Memory B cell (primary cell): Measurements from ENCODE around the gene BCAS3.

Experiments used
- ATAC-seq: fragments of 150-1000 bp; cut with Tn5 transposase; 2 replicates; pipeline ENCODE4 v1.10.0; 2021; ENCODE audit warnings: low read depth, mild to moderate bottlenecking, moderate library complexity
- DNase-seq, 2 donors: peaks; one replicate each; pipeline ENCODE4 v3.0.0; 2022; ENCODE audit warnings: low spot score in 2 of 2
- H3K27ac Mint-ChIP-seq: one replicate; pipeline ENCODE4 v1.8.0; 2022; ENCODE audit warnings: mild to moderate bottlenecking, moderate library complexity, mixed read lengths
- H3K27me3 Mint-ChIP-seq: one replicate; pipeline ENCODE4 v1.8.0; 2022; ENCODE audit warnings: mixed read lengths
- H3K36me3 Mint-ChIP-seq: one replicate; pipeline ENCODE4 v1.8.0; 2022; ENCODE audit warnings: mild to moderate bottlenecking, mixed read lengths
- H3K4me1 Mint-ChIP-seq: one replicate; pipeline ENCODE4 v1.8.0; 2022; ENCODE audit warnings: mixed read lengths
- H3K4me3 Mint-ChIP-seq: one replicate; pipeline ENCODE4 v1.8.0; 2022; ENCODE audit warnings: mild to moderate bottlenecking, moderate library complexity, mixed read lengths
- H3K9me3 Mint-ChIP-seq: one replicate; pipeline ENCODE4 v1.8.0; 2022; ENCODE audit warnings: mixed read lengths

BCAS3 gene

GRCh38 chr17:61394630-61395408 lies 717.2 kb downstream of the BCAS3 start:
- Mint-ChIP-seq H3K4me1 (peaks cover 4% of the 10 kb centered on the region), H3K27me3 (peaks cover 11% of the 10 kb centered on the region), H3K9me3 (no peaks in the 10 kb centered on the region), H3K36me3 (peaks cover 2% of the 10 kb centered on the region), H3K27ac (peak overlapping the region; percentile 64), H3K4me3 (no peak overlapping the region)
- DNase-seq (no peak), ATAC-seq (no peak)

- H3K4me1 Mint-ChIP-seq: peaks cover 4% of the 10 kb centered on the region
- H3K27me3 Mint-ChIP-seq: peaks cover 11% of the 10 kb centered on the region
- DNase-seq: no peak
- peak overlapping the region; percentile 64 for H3K27ac Mint-ChIP-seq
- H3K9me3 Mint-ChIP-seq: no peaks in the 10 kb centered on the region
- ATAC-seq: no peak
- no peak overlapping the region for H3K4me3 Mint-ChIP-seq
- peaks cover 2% of the 10 kb centered on the region for H3K36me3 Mint-ChIP-seq
Measured at GRCh38 chr17:61395409-61395982, 717.8 kb downstream of the BCAS3 start.

GRCh38 chr17:61395983-61396585 lies 718.4 kb downstream of the BCAS3 start:
- Mint-ChIP-seq H3K4me1 (peaks cover 6% of the 10 kb centered on the region), H3K4me3 (no peak overlapping the region), H3K27ac (no peak overlapping the region), H3K9me3 (no peaks in the 10 kb centered on the region), H3K36me3 (peaks cover 2% of the 10 kb centered on the region), H3K27me3 (peaks cover 11% of the 10 kb centered on the region)
- ATAC-seq: no peak
- no peak for DNase-seq

- Mint-ChIP-seq H3K4me1 (peaks cover 9% of the 10 kb centered on the region), H3K36me3 (peaks cover 2% of the 10 kb centered on the region), H3K27me3 (peaks cover 13% of the 10 kb centered on the region), H3K27ac (no peak overlapping the region), H3K9me3 (no peaks in the 10 kb centered on the region), H3K4me3 (no peak overlapping the region)
- DNase-seq (no peak), ATAC-seq (no peak)
Measured at GRCh38 chr17:61396586-61397085, 719.0 kb downstream of the BCAS3 start.

GRCh38 chr17:61397086-61397842 lies 719.6 kb downstream of the BCAS3 start:
- Mint-ChIP-seq H3K36me3 (peaks cover 2% of the 10 kb centered on the region), H3K27me3 (peaks cover 14% of the 10 kb centered on the region), H3K4me1 (peaks cover 9% of the 10 kb centered on the region), H3K27ac (peak overlapping the region; percentile 58), H3K9me3 (no peaks in the 10 kb centered on the region), H3K4me3 (no peak overlapping the region)
- ATAC-seq (no peak), DNase-seq (no peak)

DNA sequence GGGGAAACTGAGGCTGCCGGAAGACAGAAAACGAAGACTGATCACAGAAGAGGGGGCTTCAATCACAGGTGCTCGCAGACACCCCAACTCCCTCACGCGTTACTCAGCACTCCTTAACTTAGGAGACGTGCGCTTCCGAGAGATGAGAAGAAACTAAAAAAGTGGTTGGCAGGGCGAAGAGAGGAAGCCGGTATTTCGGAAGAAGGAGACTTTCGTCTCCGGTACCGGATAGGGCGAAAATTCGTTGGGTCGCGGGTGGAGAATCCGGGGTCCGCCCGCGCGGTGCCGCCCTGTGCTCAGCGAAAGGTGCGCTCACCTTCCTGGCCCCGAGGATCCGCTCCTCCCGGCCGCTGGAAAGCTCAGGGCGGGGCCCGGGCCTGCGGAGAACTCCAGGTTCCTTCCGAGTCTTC lies 721.1 kb downstream of the BCAS3 start:
- Mint-ChIP-seq H3K36me3 (peaks cover 4% of the 10 kb centered on the region), H3K27me3 (peaks cover 23% of the 10 kb centered on the region), H3K27ac (no peak overlapping the region), H3K4me3 (peak overlapping the region; percentile 3), H3K4me1 (peaks cover 20% of the 10 kb centered on the region), H3K9me3 (peaks cover 2% of the 10 kb centered on the region)
- ATAC-seq: no peak
- no peak for DNase-seq

DNA sequence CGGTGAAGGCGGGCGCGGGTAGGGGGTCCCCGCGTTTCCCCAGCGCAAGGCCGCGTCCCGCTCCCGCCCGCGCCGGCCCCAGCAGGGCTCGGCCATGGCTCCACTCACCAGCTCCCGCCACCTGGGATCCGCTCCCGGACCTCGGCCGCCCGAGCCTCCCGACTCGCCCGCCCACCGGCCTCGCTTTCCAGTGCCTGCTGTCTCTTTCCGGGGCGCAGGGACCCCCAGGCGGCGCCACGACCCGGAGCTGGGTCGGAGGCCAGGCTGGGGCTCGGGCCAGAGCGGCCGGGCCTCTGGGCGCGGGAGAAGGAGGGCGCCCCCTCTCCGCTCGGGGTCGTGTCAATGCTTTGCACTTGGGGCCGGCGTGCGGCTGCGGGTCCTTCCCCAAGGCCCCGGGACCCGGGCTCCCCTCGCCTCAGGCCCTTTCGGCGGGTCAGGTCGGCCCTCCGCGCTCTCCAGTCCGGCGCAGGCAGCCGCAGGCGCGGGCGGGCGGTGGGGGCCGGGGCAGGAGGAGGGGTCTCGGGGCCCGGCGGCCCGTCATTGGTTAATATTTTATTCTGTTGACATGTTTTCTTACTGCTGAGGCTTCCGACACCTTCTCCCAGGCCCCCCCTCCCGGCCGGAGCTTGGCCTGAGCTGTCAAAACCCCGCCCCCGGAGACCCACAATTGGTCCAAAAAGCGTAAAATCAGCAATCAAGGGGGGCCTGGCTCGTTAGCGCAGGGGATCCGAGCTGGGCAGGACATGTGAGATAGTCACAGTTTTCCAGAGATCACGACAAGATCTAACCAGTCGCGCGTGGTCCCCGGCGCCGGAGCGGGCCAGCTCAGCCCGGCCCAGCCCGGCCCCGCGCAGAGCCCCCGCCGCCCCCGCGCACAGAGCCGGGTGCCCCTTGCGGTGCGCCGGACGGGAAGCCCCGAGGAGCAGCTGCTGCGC lies 721.7 kb downstream of the BCAS3 start, which contains the start of gene TBX2:
TSS of gene TBX2 (plus strand) at position 713 of the 935 bp plus-strand sequence. CDS start 334 bp downstream, outside the sequence.
- no peak within 1 kb of the TSS for H3K27ac Mint-ChIP-seq
- H3K4me3 Mint-ChIP-seq: peak within 1 kb of the TSS; percentile 79
- peaks cover 25% of the 10 kb centered on the region for H3K27me3 Mint-ChIP-seq
- H3K36me3 Mint-ChIP-seq: peaks cover 4% of the 10 kb centered on the region
- ATAC-seq (no peak), DNase-seq (no peak)
- H3K9me3 Mint-ChIP-seq: peaks cover 2% of the 10 kb centered on the region
- peaks cover 22% of the 10 kb centered on the region for H3K4me1 Mint-ChIP-seq

GRCh38 chr17:61400066-61400716 lies 722.5 kb downstream of the BCAS3 start:
- Mint-ChIP-seq H3K36me3 (peaks cover 4% of the 10 kb centered on the region), H3K27ac (no peak overlapping the region), H3K27me3 (peaks cover 25% of the 10 kb centered on the region), H3K9me3 (peaks cover 2% of the 10 kb centered on the region), H3K4me3 (peak overlapping the region; percentile 79), H3K4me1 (peaks cover 22% of the 10 kb centered on the region)
- ATAC-seq (no peak), DNase-seq (no peak)

DNA sequence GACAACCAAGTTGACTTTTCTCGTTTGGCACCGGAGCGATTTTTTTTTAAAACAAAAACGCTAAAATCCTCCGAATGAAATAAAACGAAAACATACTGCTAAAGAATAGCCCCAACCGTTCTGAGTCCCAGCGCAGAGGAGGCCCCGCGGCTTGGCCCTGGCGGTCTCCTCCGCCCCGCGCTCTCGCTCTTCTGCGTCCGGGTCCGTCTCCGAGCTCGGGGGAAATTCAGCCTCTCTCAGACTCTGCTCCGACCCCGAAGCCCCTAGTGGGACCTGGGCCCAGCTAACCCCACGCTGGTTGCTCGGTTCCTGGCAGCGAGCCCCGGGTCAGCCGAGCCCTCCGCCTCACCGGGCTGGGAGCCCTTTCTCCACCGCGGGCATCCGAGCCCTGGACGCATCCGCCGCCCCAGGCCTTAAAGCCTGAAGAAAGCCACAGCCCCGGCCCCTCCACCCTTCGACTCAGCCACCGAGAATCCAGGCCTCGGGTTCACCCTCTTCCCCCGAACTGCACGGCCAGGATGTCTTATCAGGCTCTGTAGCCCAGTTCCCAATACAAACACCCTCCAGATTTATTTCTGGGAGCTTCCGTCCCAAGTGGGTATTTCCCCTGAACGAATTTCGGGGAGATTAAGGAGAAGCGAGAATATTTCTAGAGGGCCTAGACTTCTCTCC lies 723.2 kb downstream of the BCAS3 start:
- Mint-ChIP-seq H3K4me1 (peaks cover 22% of the 10 kb centered on the region), H3K27me3 (peaks cover 22% of the 10 kb centered on the region), H3K36me3 (peaks cover 4% of the 10 kb centered on the region), H3K27ac (no peak overlapping the region), H3K4me3 (peak overlapping the region; percentile 79), H3K9me3 (peaks cover 2% of the 10 kb centered on the region)
- ATAC-seq (peak; percentile 26), DNase-seq (no peak)

GRCh38 chr17:61401389-61402072 lies 723.9 kb downstream of the BCAS3 start:
- no peak overlapping the region for H3K27ac Mint-ChIP-seq
- H3K27me3 Mint-ChIP-seq: peaks cover 22% of the 10 kb centered on the region
- H3K36me3 Mint-ChIP-seq: peaks cover 4% of the 10 kb centered on the region
- H3K4me3 Mint-ChIP-seq: peak overlapping the region; percentile 79
- H3K4me1 Mint-ChIP-seq: peaks cover 22% of the 10 kb centered on the region
- ATAC-seq (no peak), DNase-seq (no peak)
- H3K9me3 Mint-ChIP-seq: peaks cover 2% of the 10 kb centered on the region

DNA sequence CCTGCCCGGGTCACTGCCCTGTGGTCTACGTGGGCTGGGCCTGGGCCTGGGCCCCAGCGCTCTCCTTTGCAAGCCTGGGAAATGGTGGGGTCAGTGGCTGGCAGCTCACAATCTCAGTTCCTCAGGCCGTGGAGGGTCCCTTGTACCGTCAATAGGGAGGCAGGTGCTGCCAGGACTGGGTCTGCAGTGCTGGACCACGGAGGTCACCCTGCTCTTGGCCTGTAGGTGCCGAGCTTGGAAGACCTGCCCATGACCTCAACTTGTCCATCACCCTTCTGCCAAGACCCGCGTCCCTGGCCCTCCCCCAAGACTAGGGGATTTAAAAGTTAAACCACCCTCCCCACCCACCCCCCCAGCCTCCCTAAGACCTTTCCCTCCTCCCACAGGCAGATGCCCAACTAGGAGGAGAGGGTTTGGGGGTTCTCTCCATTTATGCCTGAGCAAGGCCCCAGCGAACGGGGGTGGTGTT lies 724.5 kb downstream of the BCAS3 start:
- no peak for ATAC-seq
- DNase-seq: no peak
- Mint-ChIP-seq H3K4me1 (peaks cover 22% of the 10 kb centered on the region), H3K36me3 (peaks cover 4% of the 10 kb centered on the region), H3K4me3 (peak overlapping the region; percentile 80), H3K27ac (peak overlapping the region; percentile 93), H3K9me3 (peaks cover 2% of the 10 kb centered on the region), H3K27me3 (peaks cover 26% of the 10 kb centered on the region)
